Measurements from ENCODE around the gene NCCRP1. TPM values are rescaled to one million over a fixed set of nuclear protein-coding genes. Genes with fewer than 3 reads are reported as not detected.

NCCRP1 gene
- total RNA-seq, 1 donor from 2014 or later: not detected

DNA sequence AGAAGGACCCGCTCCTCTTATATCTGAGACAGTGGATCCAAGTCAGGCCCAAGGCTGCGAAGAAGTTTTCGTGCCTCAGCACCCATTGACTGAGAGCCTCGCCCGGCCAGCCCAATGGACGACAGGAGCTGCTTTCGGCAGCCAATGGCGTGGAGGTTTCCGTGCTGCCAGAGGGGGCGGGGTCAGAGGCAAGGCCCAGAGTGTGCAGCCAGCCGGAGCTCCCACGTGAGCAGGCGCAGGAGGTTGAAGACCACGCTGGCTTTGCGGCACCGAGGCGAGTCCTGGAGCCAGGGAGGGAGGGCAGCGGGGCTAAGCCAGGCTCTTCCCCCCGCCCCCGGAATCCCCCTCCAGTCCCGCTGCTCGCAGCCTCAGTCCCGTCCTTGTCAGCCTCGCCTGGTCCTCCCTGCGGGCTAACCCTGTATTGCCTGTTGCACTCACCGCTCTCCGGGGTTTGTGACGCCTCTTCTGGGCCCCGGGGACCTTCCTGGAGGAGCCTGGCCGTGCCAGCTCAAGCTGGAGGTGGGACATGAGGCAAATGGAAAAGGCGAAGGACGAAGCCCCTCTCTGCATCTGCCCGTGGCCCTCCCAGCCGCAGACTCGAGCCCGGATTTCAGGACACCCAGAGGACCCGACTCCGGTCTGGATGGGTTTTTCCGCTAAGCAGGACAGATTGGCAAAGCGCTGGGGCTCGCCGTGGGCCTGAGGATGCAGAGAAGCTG lies 50.3 kb downstream of the NCCRP1 start:
- Histone ChIP-seq H3K36me3 (no peaks in the 10 kb centered on the region), H3K4me1 (peaks cover 14% of the 10 kb centered on the region), H3K27ac (replicated peaks) (no peak overlapping the region), H3K4me3 (peak overlapping the region; percentile 21), H3K27me3 (ENCODE audit: low read depth) (peaks cover 83% of the 10 kb centered on the region), H3K9me3 (replicated peaks) (no peaks in the 10 kb centered on the region)
- peak; percentile 29 for DNase-seq
- TF ChIP-seq, protein P1, sequence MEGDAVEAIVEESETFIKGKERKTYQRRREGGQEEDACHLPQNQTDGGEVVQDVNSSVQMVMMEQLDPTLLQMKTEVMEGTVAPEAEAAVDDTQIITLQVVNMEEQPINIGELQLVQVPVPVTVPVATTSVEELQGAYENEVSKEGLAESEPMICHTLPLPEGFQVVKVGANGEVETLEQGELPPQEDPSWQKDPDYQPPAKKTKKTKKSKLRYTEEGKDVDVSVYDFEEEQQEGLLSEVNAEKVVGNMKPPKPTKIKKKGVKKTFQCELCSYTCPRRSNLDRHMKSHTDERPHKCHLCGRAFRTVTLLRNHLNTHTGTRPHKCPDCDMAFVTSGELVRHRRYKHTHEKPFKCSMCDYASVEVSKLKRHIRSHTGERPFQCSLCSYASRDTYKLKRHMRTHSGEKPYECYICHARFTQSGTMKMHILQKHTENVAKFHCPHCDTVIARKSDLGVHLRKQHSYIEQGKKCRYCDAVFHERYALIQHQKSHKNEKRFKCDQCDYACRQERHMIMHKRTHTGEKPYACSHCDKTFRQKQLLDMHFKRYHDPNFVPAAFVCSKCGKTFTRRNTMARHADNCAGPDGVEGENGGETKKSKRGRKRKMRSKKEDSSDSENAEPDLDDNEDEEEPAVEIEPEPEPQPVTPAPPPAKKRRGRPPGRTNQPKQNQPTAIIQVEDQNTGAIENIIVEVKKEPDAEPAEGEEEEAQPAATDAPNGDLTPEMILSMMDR (IDR thresholded peaks at IDR 0.05; ENCODE audit: borderline replicate concordance): no peak
- intact Hi-C loops (cut with micrococcal nuclease): no loop called here

DNA sequence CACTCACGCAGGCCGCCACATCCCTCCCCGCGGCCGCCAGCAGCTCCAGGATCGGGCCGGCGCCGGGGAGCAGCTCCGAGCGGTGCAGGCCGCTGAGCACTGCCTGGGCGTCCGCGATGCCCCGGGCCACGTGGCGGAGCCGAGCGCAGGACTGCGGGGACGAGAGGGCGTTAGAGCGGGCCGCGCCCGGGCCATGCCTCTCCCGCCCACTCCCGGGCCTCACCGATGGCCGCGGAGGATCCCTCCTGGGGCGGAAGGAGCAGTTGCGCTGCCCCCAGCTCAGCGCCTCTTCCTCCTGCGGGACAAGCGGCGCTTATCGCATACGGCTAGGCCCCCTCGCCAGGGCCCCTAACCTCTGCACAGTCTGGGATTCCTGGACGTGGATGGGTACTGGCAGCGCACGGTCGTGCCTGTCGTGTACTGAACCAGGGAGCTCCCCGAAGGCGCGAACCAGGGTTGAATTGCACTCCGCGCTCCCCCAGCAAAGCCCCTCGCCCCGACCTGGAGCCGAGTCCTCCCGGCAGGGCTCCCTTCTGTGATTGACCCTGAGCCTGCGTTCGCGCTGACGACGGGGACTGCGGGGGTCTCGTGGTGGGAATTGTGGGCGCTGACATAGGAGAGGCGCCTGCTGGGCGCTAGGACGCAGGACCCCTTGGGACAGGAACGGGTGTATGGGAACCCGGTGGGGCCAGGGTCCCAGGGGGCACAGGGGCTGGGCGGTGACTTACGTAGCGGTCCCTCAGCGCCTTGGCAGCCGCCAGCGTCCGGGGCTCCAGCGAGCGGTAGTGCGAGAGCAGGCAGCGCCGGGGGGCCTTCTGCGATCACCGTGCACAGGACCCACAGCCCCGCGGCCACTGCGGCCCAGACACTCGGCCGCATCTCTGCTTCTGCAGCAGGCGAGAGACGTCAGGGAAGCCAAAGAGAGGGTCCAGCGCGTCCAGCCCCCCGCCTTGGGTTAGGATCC lies 51.2 kb downstream of the NCCRP1 start:
- H3K9me3 ChIP-seq (replicated peaks): no peaks in the 10 kb centered on the region
- no peaks in the 10 kb centered on the region for H3K36me3 ChIP-seq
- H3K4me3 ChIP-seq: peak overlapping the region; percentile 21
- no peak overlapping the region for H3K27ac ChIP-seq (replicated peaks)
- TF ChIP-seq, protein P1 (IDR thresholded peaks at IDR 0.05; ENCODE audit: borderline replicate concordance): no peak
- intact Hi-C loops (cut with micrococcal nuclease): no loop called here
- DNase-seq: no peak
- peaks cover 89% of the 10 kb centered on the region for H3K27me3 ChIP-seq (ENCODE audit: low read depth)
- H3K4me1 ChIP-seq: peaks cover 14% of the 10 kb centered on the region

DNA sequence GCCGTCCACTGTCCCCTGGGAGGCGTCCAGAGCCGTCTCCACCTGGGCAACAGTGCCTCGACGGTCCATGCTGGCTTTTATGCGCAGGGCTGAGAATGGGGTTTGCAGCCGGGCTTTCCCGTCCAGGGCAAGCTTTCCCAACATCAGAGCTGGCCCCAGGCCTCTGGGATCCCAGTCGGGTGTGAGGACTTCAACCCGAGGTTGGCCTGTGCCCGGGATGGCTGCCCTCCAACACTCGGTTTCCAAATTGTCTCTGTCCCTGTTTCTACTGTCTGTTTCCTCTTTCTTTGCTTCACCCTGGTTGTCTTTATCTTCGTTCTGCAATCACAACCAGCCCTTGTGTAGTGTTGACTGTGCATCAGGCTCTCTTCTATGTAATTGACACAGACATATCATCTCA lies 52.0 kb downstream of the NCCRP1 start, which contains the start of gene IFNL4:
IFNL4 (minus strand) TSS at position 51 of the 400 bp plus-strand sequence.
- Histone ChIP-seq H3K4me3 (peak within 1 kb of the TSS; percentile 21), H3K4me1 (peaks cover 14% of the 10 kb centered on the region), H3K27me3 (ENCODE audit: low read depth) (peaks cover 86% of the 10 kb centered on the region), H3K27ac (replicated peaks) (no peak within 1 kb of the TSS), H3K9me3 (replicated peaks) (no peaks in the 10 kb centered on the region), H3K36me3 (no peaks in the 10 kb centered on the region)
- intact Hi-C loops (cut with micrococcal nuclease): no loop called here
- TF ChIP-seq, protein P1 (IDR thresholded peaks at IDR 0.05; ENCODE audit: borderline replicate concordance): no peak
- no peak for DNase-seq

DNA sequence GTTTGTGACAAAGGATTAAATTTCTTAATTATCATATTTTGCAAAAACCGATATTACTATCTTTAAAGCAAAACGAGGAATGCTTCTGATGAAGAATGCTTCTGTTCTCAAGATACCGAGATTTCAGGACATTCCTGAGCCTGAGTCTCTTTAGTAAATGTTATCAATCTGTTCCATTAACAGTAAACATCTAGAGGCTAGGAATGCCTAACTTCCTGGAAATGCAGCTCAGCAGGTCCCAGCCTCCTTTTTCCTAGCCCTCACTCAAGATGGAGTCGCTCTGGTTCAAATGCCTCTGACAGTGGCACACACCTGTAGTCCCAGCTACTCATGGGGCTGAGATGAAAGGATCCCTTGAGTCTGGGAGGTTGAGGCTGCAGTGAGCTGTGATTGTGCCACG lies 54.3 kb downstream of the NCCRP1 start:
- no peak for DNase-seq
- H3K36me3 ChIP-seq: no peaks in the 10 kb centered on the region
- intact Hi-C loops (cut with micrococcal nuclease): no loop called here
- H3K4me3 ChIP-seq: no peak overlapping the region
- H3K27ac ChIP-seq (replicated peaks): no peak overlapping the region
- H3K4me1 ChIP-seq: peaks cover 14% of the 10 kb centered on the region
- peaks cover 92% of the 10 kb centered on the region for H3K27me3 ChIP-seq (ENCODE audit: low read depth)
- no peaks in the 10 kb centered on the region for H3K9me3 ChIP-seq (replicated peaks)
- TF ChIP-seq, protein P1 (IDR thresholded peaks at IDR 0.05; ENCODE audit: borderline replicate concordance): no peak

Other genes starting within 250 kb of the NCCRP1 start
- gene FBXO17, start 221.2 kb upstream of the NCCRP1 start, total RNA-seq: 3.0 TPM
- gene FBXO27, start 164.4 kb upstream of the NCCRP1 start, total RNA-seq: 20.9 TPM
- not detected for gene ACP7, start 112.6 kb upstream of the NCCRP1 start, total RNA-seq
- gene PAK4, start 71.2 kb upstream of the NCCRP1 start, total RNA-seq: 17.0 TPM
- gene SYCN, start 7.3 kb downstream of the NCCRP1 start, total RNA-seq: not detected
- gene IFNL3, start 48.0 kb downstream of the NCCRP1 start, total RNA-seq: not detected
- gene IFNL4, start 51.9 kb downstream of the NCCRP1 start, total RNA-seq: not detected
- not detected for gene IFNL2, start 71.4 kb downstream of the NCCRP1 start, total RNA-seq
- gene IFNL1, start 99.4 kb downstream of the NCCRP1 start, total RNA-seq: not detected
- 0.08 TPM for gene LRFN1, start 123.9 kb downstream of the NCCRP1 start, total RNA-seq
- 15.6 TPM for gene GMFG, start 139.1 kb downstream of the NCCRP1 start, total RNA-seq
- 47.9 TPM for gene SAMD4B, start 145.5 kb downstream of the NCCRP1 start, total RNA-seq
- gene PAF1, start 194.1 kb downstream of the NCCRP1 start, total RNA-seq: 33.2 TPM
- 25.7 TPM for gene MED29, start 194.4 kb downstream of the NCCRP1 start, total RNA-seq
- 34.8 TPM for gene ZFP36, start 209.9 kb downstream of the NCCRP1 start, total RNA-seq
- gene PLEKHG2, start 215.7 kb downstream of the NCCRP1 start, total RNA-seq: 14.1 TPM
- 1,107 TPM for gene RPS16, start 239.0 kb downstream of the NCCRP1 start, total RNA-seq
- 91.4 TPM for gene SUPT5H, start 248.6 kb downstream of the NCCRP1 start, total RNA-seq

Measured in left ventricle myocardium inferior (tissue), 1 donor.